H9 (cell line): ENCODE measurements around the gene SKIC8. TPM values are rescaled to one million over a fixed set of nuclear protein-coding genes. Genes with fewer than 3 reads are reported as not detected.

Experiments used
- DNase-seq: peaks from one replicate; pipeline ENCODE4 v3.0.0-alpha.2; 2017
- H2AFZ ChIP-seq: one replicate; pipeline ENCODE4 v1.6.1; 2013; ENCODE audit warnings: mild to moderate bottlenecking, low read length, control low read depth, moderate library complexity
- H2AK5ac ChIP-seq: 2 replicates; pipeline ENCODE4 v1.6.1; 2013; ENCODE audit warnings: low read length, control low read depth, mixed read lengths; ENCODE audit not compliant: insufficient read length
- H2BK120ac ChIP-seq: one replicate; pipeline ENCODE4 v1.6.1; 2013; ENCODE audit warnings: low read depth, mild to moderate bottlenecking, low read length, control low read depth, inconsistent platforms; ENCODE audit not compliant: poor library complexity, severe bottlenecking
- H2BK12ac ChIP-seq: 2 replicates; pipeline ENCODE4 v1.6.1; 2013; ENCODE audit warnings: low read length, control low read depth, mixed read lengths, low read depth; ENCODE audit not compliant: insufficient read length
- H2BK15ac ChIP-seq: 2 replicates; pipeline ENCODE4 v1.6.1; 2013; ENCODE audit warnings: low read depth, low read length, control low read depth
- H2BK20ac ChIP-seq: one replicate; pipeline ENCODE4 v1.6.1; 2013; ENCODE audit warnings: low read depth, mild to moderate bottlenecking, low read length, control low read depth, inconsistent platforms; ENCODE audit not compliant: poor library complexity, severe bottlenecking
- H2BK5ac ChIP-seq: 2 replicates; pipeline ENCODE4 v1.6.1; 2013; ENCODE audit warnings: low read length, control low read depth, mixed read lengths; ENCODE audit not compliant: insufficient read length
- H3K14ac ChIP-seq: 2 replicates; pipeline ENCODE4 v1.6.1; 2013; ENCODE audit warnings: low read length, control low read depth; ENCODE audit not compliant: insufficient read depth
- H3K18ac ChIP-seq: 2 replicates; pipeline ENCODE4 v1.6.1; 2013; ENCODE audit warnings: low read depth, mild to moderate bottlenecking, mixed read lengths, low read length, control low read depth; ENCODE audit not compliant: insufficient read length
- H3K23ac ChIP-seq: 2 replicates; pipeline ENCODE4 v1.6.1; 2013; ENCODE audit warnings: low read length, control low read depth, mixed read lengths, low read depth; ENCODE audit not compliant: insufficient read length
- H3K23me2 ChIP-seq: 2 replicates; pipeline ENCODE4 v1.6.1; 2013; ENCODE audit warnings: low read depth, mild to moderate bottlenecking, mixed read lengths, low read length, control low read depth; ENCODE audit not compliant: insufficient read length, poor library complexity, severe bottlenecking
- H3K27ac ChIP-seq: 2 replicates; pipeline ENCODE4 v1.5.1; 2013; ENCODE audit warnings: low read length, control low read depth, mixed read lengths, low read depth; ENCODE audit not compliant: insufficient read length
- H3K27me3 ChIP-seq: 2 replicates; pipeline ENCODE4 v1.6.1; 2013; ENCODE audit warnings: low read length, control low read depth, inconsistent platforms; ENCODE audit not compliant: insufficient read depth
- H3K4ac ChIP-seq: 2 replicates; pipeline ENCODE4 v1.6.1; 2013; ENCODE audit warnings: low read depth, mild to moderate bottlenecking, control low read depth, inconsistent platforms, low read length, moderate library complexity
- H3K4me1 ChIP-seq: 2 replicates; pipeline ENCODE4 v1.6.1; 2013; ENCODE audit warnings: low read length, control low read depth, inconsistent platforms; ENCODE audit not compliant: insufficient read depth
- H3K4me2 ChIP-seq: 2 replicates; pipeline ENCODE4 v1.6.1; 2013; ENCODE audit warnings: low read length, control low read depth, mixed read lengths; ENCODE audit not compliant: insufficient read length, insufficient read depth
- H3K56ac ChIP-seq: 2 replicates; pipeline ENCODE4 v1.6.1; 2013; ENCODE audit warnings: low read depth, mild to moderate bottlenecking, mixed read lengths, low read length, control low read depth; ENCODE audit not compliant: insufficient read length
- H3K79me1 ChIP-seq: 2 replicates; pipeline ENCODE4 v1.6.1; 2013; ENCODE audit warnings: low read depth, mild to moderate bottlenecking, moderate library complexity, low read length, control low read depth, inconsistent platforms; ENCODE audit not compliant: insufficient read depth, poor library complexity, severe bottlenecking
- H3K79me2 ChIP-seq: 2 replicates; pipeline ENCODE4 v1.6.1; 2013; ENCODE audit warnings: low read length, control low read depth, inconsistent platforms; ENCODE audit not compliant: insufficient read depth
- H3K9ac ChIP-seq: 2 replicates; pipeline ENCODE4 v1.6.1; 2013; ENCODE audit warnings: low read length, control low read depth, mixed read lengths; ENCODE audit not compliant: insufficient read length; ENCODE audit errors: extremely low read depth
- H3K9me3 ChIP-seq: one replicate; pipeline ENCODE4 v1.6.1; 2013; ENCODE audit warnings: low read depth, low read length, inconsistent platforms; ENCODE audit not compliant: control insufficient read depth
- H3T11ph ChIP-seq: one replicate; pipeline ENCODE4 v1.6.1; 2013; ENCODE audit warnings: mild to moderate bottlenecking, low read length, control low read depth, inconsistent platforms
- H4K20me1 ChIP-seq: one replicate; pipeline ENCODE4 v1.6.1; 2013; ENCODE audit not compliant: control insufficient read depth, insufficient read length, insufficient read depth
- H4K5ac ChIP-seq: 2 replicates; pipeline ENCODE4 v1.6.1; 2013; ENCODE audit warnings: low read depth, mild to moderate bottlenecking, mixed read lengths, low read length, control low read depth; ENCODE audit not compliant: insufficient read length
- H4K8ac ChIP-seq: replicated peaks from 2 replicates; pipeline ENCODE4 v1.6.1; 2013; ENCODE audit warnings: low read length, control low read depth, mixed read lengths, low read depth; ENCODE audit not compliant: insufficient read length
- H4K91ac ChIP-seq: 2 replicates; pipeline ENCODE4 v1.6.1; 2013; ENCODE audit warnings: low read depth, mild to moderate bottlenecking, moderate library complexity, mixed read lengths, low read length, control low read depth; ENCODE audit not compliant: insufficient read length
- H3K27ac Mint-ChIP-seq, 3 experiments: 2 replicates in 2 of 3; 3 replicates in 1 of 3; pipeline ENCODE4 v1.8.0; 2020 to 2021; ENCODE audit warnings: mixed read lengths in 3 of 3, mild to moderate bottlenecking in 1 of 3, moderate library complexity in 1 of 3
- H3K27me3 Mint-ChIP-seq: 2 replicates; pipeline ENCODE4 v1.8.0; 2021; ENCODE audit warnings: low read depth, mild to moderate bottlenecking, moderate library complexity, mixed read lengths
- H3K36me3 Mint-ChIP-seq, 3 experiments: 2 replicates in 2 of 3; 3 replicates in 1 of 3; pipeline ENCODE4 v1.8.0; 2020 to 2021; ENCODE audit warnings: low read depth in 3 of 3, mixed read lengths in 3 of 3; ENCODE audit not compliant: insufficient read depth in 1 of 3
- H3K4me1 Mint-ChIP-seq, 2 experiments: 2 replicates each; pipeline ENCODE4 v1.8.0; 2020; ENCODE audit warnings: mixed read lengths in 2 of 2
- H3K4me3 Mint-ChIP-seq, 2 experiments: 2 replicates in 1 of 2; 3 replicates in 1 of 2; pipeline ENCODE4 v1.8.0; 2020 to 2021; ENCODE audit warnings: mild to moderate bottlenecking in 2 of 2, mixed read lengths in 2 of 2, moderate library complexity in 1 of 2
- H3K9me3 Mint-ChIP-seq, 2 experiments: 2 replicates in 1 of 2; 3 replicates in 1 of 2; pipeline ENCODE4 v1.8.0; 2020; ENCODE audit warnings: mild to moderate bottlenecking in 2 of 2, mixed read lengths in 2 of 2, moderate library complexity in 1 of 2
- WGBS: extraction: QIAGEN DNeasy Blood & Tissue Kit; methylation state at CpG from one replicate; pipeline ENCODE4 v1.1.7; 2013; ENCODE audit warnings: missing lambda C conversion rate, low lambda C conversion rate, mixed read lengths; ENCODE audit not compliant: insufficient read length; ENCODE audit errors: extremely low coverage; 5-methylcytosine and 5-hydroxymethylcytosine counted together
- total RNA-seq: library from RNA; stranded (reverse); gene quantifications from 2 replicates; pipeline ENCODE4 v1.2.1, GENCODE V29; 2021
- TF ChIP-seq, protein P1 (sequence below): fragments of 200-600 bp; sonication (generic); conservative IDR thresholded peaks from 3 replicates; pipeline ENCODE4 v1.8.0; 2021; ENCODE audit warnings: antibody characterized with exemption, mild to moderate bottlenecking

The SKIC8 gene
- total RNA-seq, 1 experiment from 2014 or later, result 45.6 TPM

DNA sequence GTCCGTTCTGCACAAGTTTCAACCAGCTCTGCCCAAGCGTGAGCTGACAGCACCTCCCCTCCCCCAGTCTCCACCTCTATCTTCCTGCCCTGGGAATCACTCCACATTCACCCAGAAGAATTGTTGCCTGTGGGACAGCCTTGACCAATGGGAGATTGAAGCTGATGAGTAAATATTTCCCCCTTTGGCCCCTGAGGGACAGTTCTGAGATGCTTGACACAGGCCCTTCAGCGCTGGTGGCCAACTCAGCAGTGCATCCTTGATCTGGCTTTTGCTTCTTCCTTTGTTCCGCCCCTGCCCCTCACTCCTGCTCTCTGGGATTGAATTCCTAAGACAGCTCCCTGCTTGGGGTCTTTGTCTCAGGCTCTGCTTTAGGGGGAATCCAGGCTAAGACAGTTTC lies 13.1 kb upstream of the SKIC8 start:
- TF ChIP-seq, protein P1, sequence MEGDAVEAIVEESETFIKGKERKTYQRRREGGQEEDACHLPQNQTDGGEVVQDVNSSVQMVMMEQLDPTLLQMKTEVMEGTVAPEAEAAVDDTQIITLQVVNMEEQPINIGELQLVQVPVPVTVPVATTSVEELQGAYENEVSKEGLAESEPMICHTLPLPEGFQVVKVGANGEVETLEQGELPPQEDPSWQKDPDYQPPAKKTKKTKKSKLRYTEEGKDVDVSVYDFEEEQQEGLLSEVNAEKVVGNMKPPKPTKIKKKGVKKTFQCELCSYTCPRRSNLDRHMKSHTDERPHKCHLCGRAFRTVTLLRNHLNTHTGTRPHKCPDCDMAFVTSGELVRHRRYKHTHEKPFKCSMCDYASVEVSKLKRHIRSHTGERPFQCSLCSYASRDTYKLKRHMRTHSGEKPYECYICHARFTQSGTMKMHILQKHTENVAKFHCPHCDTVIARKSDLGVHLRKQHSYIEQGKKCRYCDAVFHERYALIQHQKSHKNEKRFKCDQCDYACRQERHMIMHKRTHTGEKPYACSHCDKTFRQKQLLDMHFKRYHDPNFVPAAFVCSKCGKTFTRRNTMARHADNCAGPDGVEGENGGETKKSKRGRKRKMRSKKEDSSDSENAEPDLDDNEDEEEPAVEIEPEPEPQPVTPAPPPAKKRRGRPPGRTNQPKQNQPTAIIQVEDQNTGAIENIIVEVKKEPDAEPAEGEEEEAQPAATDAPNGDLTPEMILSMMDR, result no peak
- Histone ChIP-seq H3K4ac (no peak overlapping the region), H3K56ac (no peak overlapping the region), H2BK120ac (no peak overlapping the region), H3K23me2 (no peaks in the 10 kb centered on the region), H4K91ac (no peak overlapping the region), H3K27me3 (no peaks in the 10 kb centered on the region), H2AFZ (no peak overlapping the region), H2BK5ac (no peak overlapping the region), H3K14ac (no peak overlapping the region), H2AK5ac (no peak overlapping the region), H2BK20ac (no peak overlapping the region), H3T11ph (no peak overlapping the region), H3K23ac (no peak overlapping the region), H2BK15ac (no peak overlapping the region), H3K79me1 (no peaks in the 10 kb centered on the region), H3K18ac (no peak overlapping the region), H3K79me2 (no peaks in the 10 kb centered on the region), H3K4me1 (peaks cover 4% of the 10 kb centered on the region; the same call in 1 of the 2 replicates), H3K27ac (no peak overlapping the region), H4K5ac (no peak overlapping the region), H4K20me1 (no peaks in the 10 kb centered on the region), H2BK12ac (no peak overlapping the region), H3K4me2 (no peak overlapping the region), H4K8ac (no peak overlapping the region), H3K9ac (no peak overlapping the region), H3K9me3 (no peaks in the 10 kb centered on the region)
- Mint-ChIP-seq H3K4me1 (peaks cover 36 to 55% of the 10 kb centered on the region in 2 experiments), H3K27me3 (peaks cover 2% of the 10 kb centered on the region), H3K27ac (peak overlapping the region in 2 of 3 experiments; percentile 59 to 76; a peak in 4 of 7 replicates), H3K4me3 (no peak overlapping the region), H3K9me3 (no peaks in the 10 kb centered on the region; a peak in 1 of 5 replicates), H3K36me3 (no peaks in the 10 kb centered on the region)
- no peak for DNase-seq
- no CpG with 5 or more reads among the region's 4 CpGs for whole genome bisulfite sequencing
